ENCODE data around the gene CXXC5.

DNA sequence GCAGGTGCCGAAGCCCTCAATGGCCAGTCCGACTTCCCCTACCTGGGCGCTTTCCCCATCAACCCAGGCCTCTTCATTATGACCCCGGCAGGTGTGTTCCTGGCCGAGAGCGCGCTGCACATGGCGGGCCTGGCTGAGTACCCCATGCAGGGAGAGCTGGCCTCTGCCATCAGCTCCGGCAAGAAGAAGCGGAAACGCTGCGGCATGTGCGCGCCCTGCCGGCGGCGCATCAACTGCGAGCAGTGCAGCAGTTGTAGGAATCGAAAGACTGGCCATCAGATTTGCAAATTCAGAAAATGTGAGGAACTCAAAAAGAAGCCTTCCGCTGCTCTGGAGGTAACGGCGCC lies 32.9 kb downstream of the CXXC5 start:
- no peak for TF ChIP-seq POLR2A (IDR thresholded peaks at IDR 0.05)
- TF ChIP-seq, protein P1, sequence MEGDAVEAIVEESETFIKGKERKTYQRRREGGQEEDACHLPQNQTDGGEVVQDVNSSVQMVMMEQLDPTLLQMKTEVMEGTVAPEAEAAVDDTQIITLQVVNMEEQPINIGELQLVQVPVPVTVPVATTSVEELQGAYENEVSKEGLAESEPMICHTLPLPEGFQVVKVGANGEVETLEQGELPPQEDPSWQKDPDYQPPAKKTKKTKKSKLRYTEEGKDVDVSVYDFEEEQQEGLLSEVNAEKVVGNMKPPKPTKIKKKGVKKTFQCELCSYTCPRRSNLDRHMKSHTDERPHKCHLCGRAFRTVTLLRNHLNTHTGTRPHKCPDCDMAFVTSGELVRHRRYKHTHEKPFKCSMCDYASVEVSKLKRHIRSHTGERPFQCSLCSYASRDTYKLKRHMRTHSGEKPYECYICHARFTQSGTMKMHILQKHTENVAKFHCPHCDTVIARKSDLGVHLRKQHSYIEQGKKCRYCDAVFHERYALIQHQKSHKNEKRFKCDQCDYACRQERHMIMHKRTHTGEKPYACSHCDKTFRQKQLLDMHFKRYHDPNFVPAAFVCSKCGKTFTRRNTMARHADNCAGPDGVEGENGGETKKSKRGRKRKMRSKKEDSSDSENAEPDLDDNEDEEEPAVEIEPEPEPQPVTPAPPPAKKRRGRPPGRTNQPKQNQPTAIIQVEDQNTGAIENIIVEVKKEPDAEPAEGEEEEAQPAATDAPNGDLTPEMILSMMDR (IDR thresholded peaks at IDR 0.05) = no peak
